GM10847 (cell line): Measurements from ENCODE around the gene SF1.

Experiments
- POLR2A ChIP-seq: IDR thresholded peaks from 2 replicates; pipeline ENCODE4 v1.6.1; 2011; ENCODE audit not compliant: insufficient read length; ENCODE audit errors: extremely low read depth

Gene SF1

GRCh38 chr11:64721359-64721699 lies 57.0 kb downstream of the SF1 start:
- TF ChIP-seq POLR2A, result no peak

GRCh38 chr11:64720640-64721358 lies 57.5 kb downstream of the SF1 start:
- TF ChIP-seq POLR2A, result no peak

- TF ChIP-seq POLR2A, result no peak
Observed at GRCh38 chr11:64720167-64720566, 58.2 kb downstream of the SF1 start.

- TF ChIP-seq POLR2A, result no peak
Observed at GRCh38 chr11:64719406-64719805, 58.9 kb downstream of the SF1 start.

DNA sequence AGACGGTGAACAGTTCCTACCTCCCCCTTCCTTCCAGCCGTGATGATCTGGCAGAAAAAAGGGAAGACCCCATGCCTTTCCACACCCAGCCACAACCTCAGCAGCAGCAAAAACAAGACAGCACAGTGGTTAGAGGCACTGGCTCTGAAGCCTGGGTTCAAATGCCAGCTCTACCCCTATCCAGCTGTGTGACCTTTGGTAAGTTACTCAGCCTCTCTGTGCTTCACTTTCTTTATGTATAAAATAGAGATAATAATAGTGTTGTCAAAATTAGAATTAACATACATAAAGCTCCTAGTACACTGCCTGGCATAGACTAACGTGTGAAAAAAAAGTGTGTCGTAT lies 59.6 kb downstream of the SF1 start:
- no peak for TF ChIP-seq POLR2A

- TF ChIP-seq POLR2A, result no peak
Observed at GRCh38 chr11:64718084-64718779, 60.1 kb downstream of the SF1 start.

DNA sequence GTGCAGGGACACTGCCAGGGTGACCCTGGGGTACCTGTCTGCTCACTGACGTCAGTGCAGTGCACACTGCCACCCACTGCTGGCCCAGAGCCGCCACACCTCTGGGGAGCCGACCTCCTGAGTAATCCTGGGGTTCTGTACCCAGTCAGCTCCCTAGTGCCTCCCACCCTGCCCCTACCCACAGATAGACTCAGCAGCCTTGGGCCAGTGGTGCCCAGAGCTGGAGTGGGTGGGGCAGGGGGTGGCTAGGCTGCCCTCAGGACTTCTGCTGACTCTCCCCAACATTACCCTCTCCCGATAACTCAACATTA lies 61.1 kb downstream of the SF1 start:
- no peak for TF ChIP-seq POLR2A

DNA sequence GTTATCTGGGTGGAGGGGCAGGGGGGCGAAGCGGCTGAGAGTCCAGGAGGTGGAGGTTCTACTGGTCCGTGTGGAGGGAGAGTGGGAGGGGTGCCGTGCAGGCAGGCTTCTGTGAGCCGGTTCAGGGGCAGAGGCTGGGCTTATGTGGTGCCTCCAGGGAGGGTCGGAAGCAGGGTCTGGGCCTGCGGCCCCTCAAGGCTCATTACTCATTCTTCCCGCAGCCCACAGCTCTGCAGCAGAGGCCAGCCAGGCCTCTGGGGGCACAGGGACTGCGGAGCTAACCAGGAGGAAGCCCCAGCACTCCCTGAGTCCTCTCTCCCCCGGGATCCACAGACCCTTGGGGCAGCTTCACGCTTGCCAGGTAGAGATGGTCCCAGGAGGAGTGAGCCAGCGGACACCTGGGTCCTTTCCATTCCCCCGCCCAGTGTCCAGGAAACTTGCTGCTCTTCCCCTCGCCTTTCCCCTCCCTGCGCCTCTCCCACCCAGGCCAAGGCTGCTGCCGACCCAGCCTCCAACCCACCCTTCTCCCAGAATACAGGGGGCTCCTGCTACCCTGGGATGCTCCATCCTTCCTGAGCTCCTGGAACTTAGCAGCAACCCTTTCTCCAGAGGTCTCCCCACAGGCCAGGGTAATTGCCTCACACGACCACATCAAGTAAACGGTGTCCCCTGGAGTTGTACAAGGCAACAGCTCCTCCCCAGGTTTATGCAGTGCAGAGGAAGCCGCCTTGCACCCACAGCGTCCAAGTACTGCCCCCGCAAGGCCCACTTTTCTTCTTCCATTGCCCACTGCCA lies 61.7 kb downstream of the SF1 start:
- TF ChIP-seq POLR2A, result no peak

GRCh38 chr11:64715756-64716472 lies 62.4 kb downstream of the SF1 start:
- TF ChIP-seq POLR2A, result no peak

GRCh38 chr11:64715110-64715509 lies 63.2 kb downstream of the SF1 start:
- no peak for TF ChIP-seq POLR2A

DNA sequence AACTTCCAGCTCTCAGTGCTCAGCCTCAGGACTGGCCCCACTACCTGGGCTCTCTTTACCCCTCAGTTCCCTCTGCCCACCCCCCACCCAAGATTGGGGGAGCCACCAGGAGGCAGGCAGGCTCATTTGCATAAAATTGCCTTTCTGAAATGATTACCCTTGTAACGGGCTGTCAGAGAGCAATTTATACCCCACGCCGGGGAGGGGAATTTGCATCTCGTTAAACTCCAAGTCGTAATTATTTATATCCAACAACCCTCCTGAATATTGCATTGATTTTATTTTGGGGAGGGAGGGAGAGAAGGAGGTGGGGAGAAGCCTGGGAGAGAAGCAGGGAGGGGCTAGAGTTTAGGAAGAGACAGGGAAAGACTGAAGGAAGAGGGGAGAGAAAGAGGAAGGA lies 63.7 kb downstream of the SF1 start:
- no peak for TF ChIP-seq POLR2A
